ENCODE data around the gene EXD1. TPM values are rescaled to one million over a fixed set of nuclear protein-coding genes. Genes with fewer than 3 reads are reported as not detected.

EXD1 gene, protein sequence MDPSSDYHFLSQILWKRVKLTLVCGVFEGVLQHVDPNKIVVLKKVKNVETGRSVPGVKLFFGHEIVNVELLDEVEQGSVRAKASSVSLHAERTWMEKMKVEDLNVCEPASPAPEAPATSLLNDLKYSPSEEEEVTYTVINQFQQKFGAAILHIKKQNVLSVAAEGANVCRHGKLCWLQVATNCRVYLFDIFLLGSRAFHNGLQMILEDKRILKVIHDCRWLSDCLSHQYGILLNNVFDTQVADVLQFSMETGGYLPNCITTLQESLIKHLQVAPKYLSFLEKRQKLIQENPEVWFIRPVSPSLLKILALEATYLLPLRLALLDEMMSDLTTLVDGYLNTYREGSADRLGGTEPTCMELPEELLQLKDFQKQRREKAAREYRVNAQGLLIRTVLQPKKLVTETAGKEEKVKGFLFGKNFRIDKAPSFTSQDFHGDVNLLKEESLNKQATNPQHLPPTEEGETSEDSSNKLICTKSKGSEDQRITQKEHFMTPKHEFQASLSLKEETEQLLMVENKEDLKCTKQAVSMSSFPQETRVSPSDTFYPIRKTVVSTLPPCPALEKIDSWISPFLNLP
- not detected in 2 replicates for total RNA-seq (ENCODE audit: low replicate concordance)

DNA sequence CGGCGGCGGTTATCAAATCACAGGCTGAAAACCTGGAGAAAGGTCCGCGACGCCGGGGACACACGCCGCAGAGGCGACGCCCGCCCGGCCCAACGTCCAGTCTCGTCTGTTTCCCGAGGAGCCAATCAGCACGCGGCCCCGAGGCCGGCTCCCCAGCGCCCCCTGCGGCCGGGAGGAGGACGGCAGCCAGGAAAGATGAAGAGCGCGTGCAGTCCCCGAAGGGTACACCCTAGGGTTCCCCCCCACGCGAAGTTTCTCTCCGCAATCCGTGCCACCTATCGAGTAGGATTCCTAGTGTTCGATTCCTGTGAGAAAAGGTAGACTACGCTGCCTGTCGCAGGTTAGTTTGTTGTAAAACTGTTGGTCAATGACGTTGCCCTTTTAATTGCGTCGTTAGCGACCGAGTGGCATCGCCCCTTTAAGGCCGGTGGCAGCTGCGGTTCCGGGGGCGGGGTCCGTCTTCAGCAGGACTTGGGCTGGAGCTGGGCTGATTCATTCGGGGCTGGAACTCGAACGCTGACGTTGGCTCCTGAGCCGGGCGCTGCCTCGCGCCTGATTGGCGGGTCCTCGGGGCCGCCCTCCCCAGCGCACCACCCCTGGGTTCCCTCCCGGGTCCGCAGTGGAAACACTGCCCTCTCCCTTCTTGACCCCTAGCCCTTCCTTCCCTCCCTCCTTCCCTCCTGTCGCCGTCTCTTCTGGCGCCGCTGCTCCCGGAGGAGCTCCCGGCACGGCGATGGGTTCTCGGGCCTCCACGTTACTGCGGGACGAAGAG lies at the start of gene EXD1, which contains the start of gene CHP1:
Gene EXD1, minus strand, starts transcription at position 108 of the 772 bp plus-strand sequence. CDS start 4,182 bp downstream, outside the sequence.
Gene CHP1, plus strand, starts transcription at position 619 of the 772 bp plus-strand sequence. Its CDS starts 115 bp downstream, at position 734.
- H3K4me3 ChIP-seq (ENCODE audit: low read depth, low read length): peak within 1 kb of the TSS; percentile 97
- TF ChIP-seq, protein P1, sequence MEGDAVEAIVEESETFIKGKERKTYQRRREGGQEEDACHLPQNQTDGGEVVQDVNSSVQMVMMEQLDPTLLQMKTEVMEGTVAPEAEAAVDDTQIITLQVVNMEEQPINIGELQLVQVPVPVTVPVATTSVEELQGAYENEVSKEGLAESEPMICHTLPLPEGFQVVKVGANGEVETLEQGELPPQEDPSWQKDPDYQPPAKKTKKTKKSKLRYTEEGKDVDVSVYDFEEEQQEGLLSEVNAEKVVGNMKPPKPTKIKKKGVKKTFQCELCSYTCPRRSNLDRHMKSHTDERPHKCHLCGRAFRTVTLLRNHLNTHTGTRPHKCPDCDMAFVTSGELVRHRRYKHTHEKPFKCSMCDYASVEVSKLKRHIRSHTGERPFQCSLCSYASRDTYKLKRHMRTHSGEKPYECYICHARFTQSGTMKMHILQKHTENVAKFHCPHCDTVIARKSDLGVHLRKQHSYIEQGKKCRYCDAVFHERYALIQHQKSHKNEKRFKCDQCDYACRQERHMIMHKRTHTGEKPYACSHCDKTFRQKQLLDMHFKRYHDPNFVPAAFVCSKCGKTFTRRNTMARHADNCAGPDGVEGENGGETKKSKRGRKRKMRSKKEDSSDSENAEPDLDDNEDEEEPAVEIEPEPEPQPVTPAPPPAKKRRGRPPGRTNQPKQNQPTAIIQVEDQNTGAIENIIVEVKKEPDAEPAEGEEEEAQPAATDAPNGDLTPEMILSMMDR (IDR thresholded peaks at IDR 0.05; ENCODE audit: insufficient read depth, low read length): peak; percentile 96
- peak; percentile 97 for DNase-seq (ENCODE audit: low read depth)

DNA sequence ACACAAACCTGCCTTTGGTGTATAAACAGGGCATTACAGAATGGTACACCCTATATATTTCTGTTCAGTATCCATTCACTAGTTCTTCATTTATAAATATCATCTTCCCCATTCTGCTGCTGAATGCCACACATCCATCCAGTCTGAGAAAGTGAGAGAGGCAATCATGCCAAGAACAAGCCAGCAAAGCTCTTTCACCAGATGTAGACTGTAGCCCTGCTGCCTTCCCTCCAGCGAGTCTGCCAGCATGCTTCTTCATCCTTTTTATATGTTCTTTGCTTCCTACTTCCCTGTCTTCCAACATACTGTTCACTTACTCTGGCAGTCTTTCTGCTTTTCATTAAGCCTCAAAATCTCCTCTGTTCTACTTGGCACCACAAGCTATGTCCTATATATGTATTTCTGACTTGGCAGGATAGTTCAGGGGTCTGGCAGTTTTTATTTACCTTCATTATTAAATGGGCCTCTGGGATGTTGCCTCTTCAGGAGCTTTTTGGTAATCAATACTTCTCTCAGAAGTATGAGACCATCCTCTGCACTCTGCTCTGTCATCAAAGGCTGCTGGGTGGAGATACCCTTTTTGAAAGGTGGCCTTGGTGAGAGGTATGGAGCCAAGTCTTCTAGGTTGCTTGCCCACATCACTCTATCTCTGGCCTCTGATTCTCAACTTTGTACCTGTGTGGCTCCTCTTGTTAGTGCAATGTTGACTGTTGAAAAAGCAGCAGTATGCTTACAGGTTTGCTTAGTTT lies 49.2 kb upstream of the EXD1 start:
- no peak for DNase-seq (ENCODE audit: low read depth)
- TF ChIP-seq, protein P1 (IDR thresholded peaks at IDR 0.05; ENCODE audit: insufficient read depth, low read length): no peak
- no peak overlapping the region for H3K4me3 ChIP-seq (ENCODE audit: low read depth, low read length)

DNA sequence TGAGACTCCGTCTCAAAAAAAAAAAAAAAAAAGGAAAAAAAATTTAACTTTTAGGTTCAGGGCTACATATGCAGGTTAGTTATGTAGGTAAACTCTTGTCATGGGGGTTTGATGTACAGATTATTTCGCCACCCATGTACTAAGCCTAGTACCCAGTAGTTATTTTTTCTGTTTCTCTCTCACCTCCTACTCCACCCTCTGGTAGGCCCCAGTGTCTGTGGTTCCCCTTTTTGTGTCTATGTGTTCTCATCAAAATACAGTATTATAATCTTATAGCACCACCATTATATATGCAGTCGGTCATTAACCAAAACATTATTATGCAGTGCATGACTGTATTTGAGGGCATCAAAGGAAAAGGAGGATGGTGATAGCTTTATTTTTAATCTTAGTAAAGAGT lies 47.8 kb upstream of the EXD1 start:
- DNase-seq (ENCODE audit: low read depth): no peak
- TF ChIP-seq, protein P1 (IDR thresholded peaks at IDR 0.05; ENCODE audit: insufficient read depth, low read length): no peak
- no peak overlapping the region for H3K4me3 ChIP-seq (ENCODE audit: low read depth, low read length)

DNA sequence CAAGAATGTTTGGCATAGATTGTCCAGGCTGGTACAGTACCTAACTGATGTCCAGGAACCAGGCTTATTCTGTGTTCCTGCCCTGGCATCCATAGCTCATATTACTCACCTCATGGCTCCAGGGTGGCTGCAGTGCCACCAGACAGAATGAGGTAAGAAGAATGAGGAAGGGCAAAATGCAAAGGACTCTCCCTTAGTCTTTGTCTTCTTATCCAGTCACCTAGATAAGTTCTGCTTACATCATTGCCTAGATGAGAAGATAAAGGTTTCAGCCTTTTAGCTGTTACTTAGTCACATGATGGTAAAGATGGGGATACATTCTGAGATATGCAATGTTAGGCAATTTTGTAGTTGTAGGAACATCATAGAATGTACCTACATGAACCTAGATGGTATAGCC lies 46.3 kb upstream of the EXD1 start:
- H3K4me3 ChIP-seq (ENCODE audit: low read depth, low read length): no peak overlapping the region
- DNase-seq (ENCODE audit: low read depth): no peak
- TF ChIP-seq, protein P1 (IDR thresholded peaks at IDR 0.05; ENCODE audit: insufficient read depth, low read length): no peak

DNA sequence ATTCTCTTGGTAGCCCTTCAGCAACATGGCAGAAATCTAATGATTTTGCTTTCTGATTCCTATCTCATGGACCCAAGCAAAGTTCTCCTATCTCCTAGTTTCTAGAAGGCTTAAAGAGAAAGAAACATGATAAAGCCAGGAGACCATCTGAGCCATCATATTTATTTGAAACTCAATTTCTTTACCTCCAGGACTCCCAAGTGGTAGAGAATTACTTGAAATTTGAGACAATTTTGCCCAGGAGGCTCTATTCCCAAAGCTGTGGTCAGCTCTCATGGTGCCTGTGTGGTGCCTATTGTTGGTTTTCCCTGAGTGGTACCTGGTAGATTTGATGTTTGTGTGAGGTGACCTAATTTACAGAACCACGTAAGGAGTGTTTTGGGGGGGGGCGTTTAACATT lies 39.3 kb upstream of the EXD1 start:
- H3K4me3 ChIP-seq (ENCODE audit: low read depth, low read length): no peak overlapping the region
- no peak for DNase-seq (ENCODE audit: low read depth)

More for the DNA sequence above, 39.3 kb upstream of the EXD1 start:
- TF ChIP-seq, protein P1 (IDR thresholded peaks at IDR 0.05; ENCODE audit: insufficient read depth, low read length): no peak

All from fibroblast of the aortic adventitia (primary cell).